Measurements from ENCODE around the gene TBCEL.
A peak's percentile ranks its signal among the peaks of the same experiment; 100 is the strongest.

TBCEL gene

DNA sequence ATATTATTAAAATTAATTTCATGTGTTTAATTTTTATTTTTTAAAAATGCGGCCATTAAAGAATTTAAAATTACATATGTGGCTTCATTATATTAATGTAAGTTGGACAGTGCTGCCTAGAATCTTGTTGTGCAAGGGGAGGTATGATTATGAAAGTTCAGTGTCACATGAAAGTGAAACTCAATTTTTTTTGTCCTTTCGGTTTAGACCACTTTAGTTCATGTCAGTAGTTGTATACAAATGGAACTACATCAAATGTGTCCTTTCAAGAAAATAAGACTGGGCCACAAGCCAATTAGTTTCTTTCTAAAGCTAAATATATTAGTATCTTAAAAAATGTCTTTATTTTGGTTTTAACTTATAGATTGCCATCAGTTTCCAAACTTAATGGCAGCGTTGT lies 35.7 kb downstream of the TBCEL start:
- no peak for DNase-seq (ENCODE audit: low read depth in 2 of 3, low spot score in 1 of 3)

GRCh38 chr11:121063728-121064127 lies 39.8 kb downstream of the TBCEL start:
- peak in 1 of 3 donors; percentile 9 for DNase-seq (ENCODE audit: low read depth in 2 of 3, low spot score in 1 of 3)

DNA sequence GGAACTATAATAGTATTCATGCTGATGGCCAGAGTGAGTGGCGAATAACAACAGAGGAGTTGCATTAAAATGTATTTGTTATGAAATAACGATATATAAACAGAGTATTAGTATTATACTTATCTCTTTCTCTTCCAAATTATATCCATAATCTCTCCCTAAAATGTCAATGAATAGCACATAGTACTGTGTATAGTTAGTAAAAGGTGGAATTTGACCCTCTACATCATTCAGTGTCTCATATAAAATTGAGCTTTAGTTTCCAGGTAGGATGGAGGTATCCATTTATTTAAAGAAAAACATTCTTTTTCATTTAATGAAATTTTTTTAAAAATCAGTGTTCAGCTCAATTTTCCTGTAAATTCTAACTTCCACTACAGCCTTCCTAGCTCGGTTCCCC lies 42.7 kb downstream of the TBCEL start:
- no peak for DNase-seq (ENCODE audit: low read depth in 2 of 3, low spot score in 1 of 3)

- no peak for DNase-seq (ENCODE audit: low read depth in 2 of 3, low spot score in 1 of 3)
Measured at GRCh38 chr11:121067026-121067425, 43.1 kb downstream of the TBCEL start.

GRCh38 chr11:121067453-121067852 lies 43.6 kb downstream of the TBCEL start:
- no peak for DNase-seq (ENCODE audit: low read depth in 2 of 3, low spot score in 1 of 3)

GRCh38 chr11:121067962-121068647 lies 44.2 kb downstream of the TBCEL start:
- DNase-seq (ENCODE audit: low read depth in 2 of 3, low spot score in 1 of 3), result no peak

GRCh38 chr11:121068787-121069186 lies 44.9 kb downstream of the TBCEL start:
- no peak for DNase-seq (ENCODE audit: low read depth in 2 of 3, low spot score in 1 of 3)

DNA sequence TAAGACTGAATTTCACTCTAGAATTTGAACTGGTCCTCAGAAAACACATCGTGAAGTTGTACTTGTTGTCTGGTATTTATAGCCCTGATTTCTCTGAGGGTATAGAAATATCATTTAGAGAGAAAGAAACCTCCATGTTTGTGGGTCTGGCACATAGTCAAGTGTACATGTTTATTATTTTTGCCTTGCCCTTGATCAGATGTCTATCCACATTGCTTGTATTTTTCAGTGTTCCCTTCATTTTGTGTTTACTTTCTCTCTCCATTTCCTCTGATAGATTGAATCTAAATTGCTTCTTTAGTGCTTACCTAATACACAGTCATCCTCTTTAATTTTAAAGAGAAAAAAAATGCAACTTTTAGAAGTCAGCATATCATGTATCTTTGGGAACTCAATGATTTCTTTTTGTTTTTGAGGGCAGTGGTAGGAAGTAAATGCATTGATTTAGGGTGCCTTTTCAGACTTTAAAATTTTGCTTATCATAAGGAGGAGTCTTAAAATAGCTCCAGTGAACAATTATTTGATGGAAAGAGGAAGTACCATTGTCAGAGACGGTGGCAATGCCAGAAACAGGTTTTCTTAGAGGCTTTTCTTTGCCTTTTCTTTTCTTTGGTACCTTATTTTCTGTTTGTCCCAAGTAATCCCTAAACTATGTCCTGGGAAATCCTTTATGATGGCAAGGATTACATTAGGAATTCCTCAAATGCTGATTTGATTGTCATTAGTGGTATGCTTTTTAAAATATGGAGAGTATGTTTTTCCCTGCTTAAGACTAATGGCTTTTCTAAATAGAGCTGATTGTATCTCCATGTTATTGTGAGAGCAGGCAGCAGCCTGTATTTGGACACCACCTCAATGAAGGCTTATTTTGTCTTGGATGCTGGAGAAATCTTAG lies 47.3 kb downstream of the TBCEL start:
- no peak for DNase-seq (ENCODE audit: low read depth in 2 of 3, low spot score in 1 of 3)

- DNase-seq (ENCODE audit: low read depth in 2 of 3, low spot score in 1 of 3), result no peak
Measured at GRCh38 chr11:121071846-121072450, 48.0 kb downstream of the TBCEL start.

- no peak for DNase-seq (ENCODE audit: low read depth in 2 of 3, low spot score in 1 of 3)
Measured at GRCh38 chr11:121081321-121081720, 57.4 kb downstream of the TBCEL start.

- no peak for DNase-seq (ENCODE audit: low read depth in 2 of 3, low spot score in 1 of 3)
Measured at GRCh38 chr11:121082219-121082618, 58.3 kb downstream of the TBCEL start.

DNA sequence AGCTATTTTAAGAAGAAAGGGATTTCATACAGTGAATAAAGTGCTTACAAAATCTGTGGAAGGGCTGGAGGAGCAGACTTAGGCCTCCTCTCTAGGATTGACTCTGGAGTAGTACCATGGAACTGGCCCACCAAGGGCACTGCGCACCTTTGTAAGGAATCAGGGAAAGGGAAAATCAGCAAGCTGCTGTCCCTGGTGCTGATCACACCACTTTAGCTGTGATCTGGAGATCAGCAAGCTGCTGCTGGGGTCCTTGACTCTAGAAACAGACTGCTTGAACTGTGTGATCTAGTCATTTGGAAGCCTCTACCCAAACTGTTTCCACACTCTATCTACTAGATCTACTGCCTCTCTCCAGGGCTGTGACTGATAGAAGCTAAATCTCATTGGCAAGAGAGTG lies 58.8 kb downstream of the TBCEL start:
- no peak for DNase-seq (ENCODE audit: low read depth in 2 of 3, low spot score in 1 of 3)

DNA sequence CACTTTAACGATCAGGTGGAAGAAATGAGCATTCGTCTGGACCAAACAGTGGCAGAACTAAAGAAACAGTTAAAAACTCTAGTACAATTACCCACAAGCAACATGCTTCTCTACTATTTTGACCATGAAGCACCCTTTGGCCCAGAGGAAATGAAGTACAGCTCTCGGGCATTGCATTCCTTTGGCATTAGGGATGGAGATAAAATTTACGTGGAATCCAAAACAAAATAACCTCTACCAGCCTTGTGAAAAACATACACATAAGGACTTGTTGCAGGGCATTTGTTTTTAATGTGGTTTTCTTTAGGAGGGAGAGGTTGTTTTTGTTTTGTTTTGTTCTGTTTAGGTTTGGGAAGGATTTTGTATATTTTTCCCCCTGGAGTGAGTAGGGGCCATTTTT lies 63.0 kb downstream of the TBCEL start:
- no peak for DNase-seq (ENCODE audit: low read depth in 2 of 3, low spot score in 1 of 3)

DNA sequence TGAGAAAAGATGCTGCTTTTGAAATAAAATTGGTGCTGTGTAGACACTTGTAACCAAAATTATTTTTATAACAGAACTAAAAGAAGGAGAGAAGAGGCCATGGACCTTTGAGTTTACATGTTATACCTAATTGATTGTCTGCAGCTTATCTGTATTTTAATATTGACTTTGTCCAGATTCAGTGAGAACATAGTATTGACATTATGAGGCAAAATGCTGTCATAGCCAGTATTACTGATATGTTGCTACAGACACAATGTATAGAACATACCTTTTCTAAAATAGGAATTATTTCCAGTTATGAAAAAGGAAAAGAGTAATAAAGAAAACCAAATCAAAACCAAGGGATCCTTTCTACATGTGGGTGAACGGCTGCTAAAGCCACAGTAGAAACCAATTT lies 65.7 kb downstream of the TBCEL start:
- DNase-seq (ENCODE audit: low read depth in 2 of 3, low spot score in 1 of 3), result no peak

DNA sequence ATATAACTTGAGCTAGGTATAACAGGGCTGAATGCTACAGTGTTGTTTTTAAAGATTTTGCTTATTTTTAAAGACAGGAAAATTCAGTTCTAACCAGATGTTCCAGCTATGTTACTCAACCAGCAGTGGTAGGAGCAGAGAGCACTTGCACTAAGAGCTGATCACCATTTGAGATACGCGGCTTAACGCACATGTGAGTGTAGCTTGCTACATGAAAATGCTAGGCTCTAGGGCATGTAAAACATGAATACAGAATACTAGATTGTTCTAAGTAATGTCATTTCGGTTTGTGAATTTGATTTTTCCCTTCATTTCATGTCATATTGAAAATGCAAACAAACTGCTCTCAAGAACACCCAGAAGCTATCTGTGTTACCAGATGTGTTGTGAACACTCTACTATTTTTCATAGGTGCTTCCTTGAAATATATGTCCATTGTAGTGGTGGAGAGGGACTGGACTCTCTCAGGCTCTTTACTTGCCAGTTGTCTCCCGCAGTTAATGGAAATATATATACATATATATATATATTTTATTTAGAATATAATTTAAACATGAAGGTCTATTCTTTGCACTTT lies 66.3 kb downstream of the TBCEL start:
- no peak for DNase-seq (ENCODE audit: low read depth in 2 of 3, low spot score in 1 of 3)

DNA sequence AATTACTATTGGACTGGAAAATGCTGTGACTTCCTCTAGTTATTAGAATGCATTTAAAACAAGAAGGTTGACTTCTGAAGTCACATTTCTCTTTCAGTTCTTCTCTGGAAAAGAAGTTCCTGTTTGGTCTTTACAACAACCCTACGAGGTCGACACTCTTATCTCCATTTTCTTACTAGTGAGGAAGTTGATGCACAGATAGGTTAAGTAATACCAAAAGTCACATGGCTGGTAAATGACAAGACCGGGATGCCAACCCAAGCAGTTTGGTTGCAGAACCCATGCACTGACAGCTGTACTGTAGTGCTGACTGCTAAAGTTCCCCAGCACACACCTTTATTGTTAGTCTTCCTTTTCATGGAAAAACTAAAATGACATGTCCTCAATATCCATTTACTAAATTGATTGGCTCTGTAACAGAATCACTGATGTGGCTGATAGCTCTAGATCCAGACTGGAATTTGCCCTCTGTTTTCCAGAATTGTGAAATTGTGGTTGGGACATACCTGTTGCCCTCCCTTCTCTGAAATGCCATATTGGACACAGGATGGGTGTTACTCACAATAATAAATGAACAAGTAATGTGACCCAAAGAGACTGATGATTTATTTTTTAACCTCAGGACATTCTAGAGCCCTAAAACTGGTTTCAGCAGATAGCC lies 67.7 kb downstream of the TBCEL start:
- no peak for DNase-seq (ENCODE audit: low read depth in 2 of 3, low spot score in 1 of 3)

- no peak for DNase-seq (ENCODE audit: low read depth in 2 of 3, low spot score in 1 of 3)
Measured at GRCh38 chr11:121095561-121095960, 71.7 kb downstream of the TBCEL start.

GRCh38 chr11:121099364-121099763 lies 75.5 kb downstream of the TBCEL start:
- no peak for DNase-seq (ENCODE audit: low read depth in 2 of 3, low spot score in 1 of 3)

- DNase-seq (ENCODE audit: low read depth in 2 of 3, low spot score in 1 of 3), result no peak
Measured at GRCh38 chr11:121099885-121100284, 76.0 kb downstream of the TBCEL start.

DNA sequence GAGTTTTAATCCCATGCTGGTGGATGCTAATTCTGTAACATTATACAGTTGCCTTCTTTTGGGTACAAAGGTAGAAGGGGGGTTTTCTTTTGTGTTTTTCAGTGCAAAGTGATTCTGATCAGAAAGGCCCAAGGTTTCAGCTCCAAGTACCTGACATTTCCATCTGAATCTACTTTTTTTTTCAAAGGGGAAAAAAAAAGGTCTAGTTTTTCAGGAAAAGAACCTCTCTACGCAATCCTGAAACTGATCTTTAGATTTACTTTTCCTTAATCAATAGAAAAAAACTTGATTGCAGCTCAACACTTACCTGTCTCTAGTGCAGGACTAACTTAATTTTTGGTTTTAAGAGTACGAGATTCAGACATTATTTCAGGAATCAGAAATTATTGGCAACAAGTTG lies 77.0 kb downstream of the TBCEL start, which contains the start of gene TECTA:
TECTA (plus strand) TSS at position 301 of the 400 bp plus-strand sequence. CDS start 1,423 bp downstream, outside the sequence.
- DNase-seq (ENCODE audit: low read depth in 2 of 3, low spot score in 1 of 3), result no peak

GRCh38 chr11:121104312-121104762 lies 80.4 kb downstream of the TBCEL start:
- DNase-seq (ENCODE audit: low read depth in 2 of 3, low spot score in 1 of 3), result no peak

Data from stimulated activated CD4-positive, alpha-beta T cell treated with anti-CD3 and anti-CD28 coated beads, Interleukin-12 subunit alpha, Interleukin-12 subunit beta, amount 100 ng/mL, for 48 hours (primary cell).